ENCODE data around the gene CSTB.

The CSTB gene

GRCh38 chr21:43733060-43733459 is 43.0 kb downstream of the CSTB start:
- WGBS, result 84% methylated on average over 7 of the region's 10 CpGs
- Histone ChIP-seq H3K4me3 (ENCODE audit: low read length) (no peak overlapping the region), H3K27ac (ENCODE audit: low read depth, low read length) (no peak overlapping the region), H3K4me1 (ENCODE audit: insufficient read depth, low read length) (peaks cover 8% of the 10 kb centered on the region; the same call in 1 of the 2 replicates), H3K9ac (ENCODE audit: low read depth, low read length) (no peak overlapping the region), H3K36me3 (ENCODE audit: insufficient read depth, low read length) (no peaks in the 10 kb centered on the region), H3K27me3 (ENCODE audit: insufficient read depth, low read length) (no peaks in the 10 kb centered on the region), H3K9me3 (ENCODE audit: insufficient read depth, low read depth, low read length) (no peaks in the 10 kb centered on the region)

DNA sequence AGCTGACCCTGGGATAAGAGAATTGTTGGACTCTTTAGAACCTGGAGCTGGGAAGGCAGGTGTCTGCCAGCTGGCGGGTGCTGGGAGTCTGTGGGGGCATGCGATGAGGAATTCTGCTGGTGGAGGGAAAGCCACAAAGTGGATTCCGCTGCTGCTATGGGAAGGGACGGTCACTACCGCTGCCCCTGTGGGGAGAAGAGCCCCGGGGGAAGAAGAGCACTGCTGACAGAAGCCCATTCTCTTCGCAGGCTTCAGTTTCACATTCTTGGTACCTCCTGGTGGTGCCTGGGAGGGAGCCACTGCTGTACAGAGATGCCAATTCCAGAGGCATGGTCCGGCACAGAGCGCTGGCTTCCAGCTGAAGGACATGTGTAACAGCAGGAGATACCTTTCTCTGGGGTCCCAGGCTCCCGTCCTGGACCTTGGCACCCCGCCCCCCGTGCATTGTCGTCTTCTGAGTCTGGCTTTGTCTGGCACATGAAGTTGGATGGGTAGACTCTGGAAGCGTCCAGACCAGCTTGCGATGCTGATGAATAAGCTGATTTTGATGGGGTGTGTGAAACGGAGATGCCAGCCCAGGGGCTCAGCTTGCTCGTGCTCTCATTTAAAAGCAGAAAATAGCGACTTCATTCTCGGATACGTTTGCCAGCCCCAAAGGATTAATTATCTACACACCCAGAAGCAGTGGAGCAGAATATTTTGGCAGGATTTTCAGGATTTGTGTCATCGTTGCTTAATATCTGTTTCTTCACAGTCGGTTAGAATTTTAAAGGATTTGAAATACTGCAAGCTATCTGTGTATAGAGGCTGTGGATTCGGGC is 44.0 kb downstream of the CSTB start:
- peaks cover 8% of the 10 kb centered on the region; the same call in 1 of the 2 replicates for H3K4me1 ChIP-seq (ENCODE audit: insufficient read depth, low read length)
- no peaks in the 10 kb centered on the region for H3K36me3 ChIP-seq (ENCODE audit: insufficient read depth, low read length)
- no peaks in the 10 kb centered on the region for H3K9me3 ChIP-seq (ENCODE audit: insufficient read depth, low read depth, low read length)
- WGBS, result 89% methylated on average over 22 of the region's 23 CpGs
- H3K27me3 ChIP-seq (ENCODE audit: insufficient read depth, low read length), result no peaks in the 10 kb centered on the region
- no peak overlapping the region for H3K27ac ChIP-seq (ENCODE audit: low read depth, low read length)
- H3K4me3 ChIP-seq (ENCODE audit: low read length), result no peak overlapping the region
- H3K9ac ChIP-seq (ENCODE audit: low read depth, low read length), result no peak overlapping the region

GRCh38 chr21:43731476-43731875 is 44.6 kb downstream of the CSTB start:
- 92% methylated on average over 6 of the region's 6 CpGs for WGBS
- Histone ChIP-seq H3K9ac (ENCODE audit: low read depth, low read length) (no peak overlapping the region), H3K36me3 (ENCODE audit: insufficient read depth, low read length) (no peaks in the 10 kb centered on the region), H3K27ac (ENCODE audit: low read depth, low read length) (no peak overlapping the region), H3K4me3 (ENCODE audit: low read length) (no peak overlapping the region), H3K4me1 (ENCODE audit: insufficient read depth, low read length) (peaks cover 8% of the 10 kb centered on the region; the same call in 1 of the 2 replicates), H3K27me3 (ENCODE audit: insufficient read depth, low read length) (no peaks in the 10 kb centered on the region), H3K9me3 (ENCODE audit: insufficient read depth, low read depth, low read length) (no peaks in the 10 kb centered on the region)

- Histone ChIP-seq H3K36me3 (ENCODE audit: insufficient read depth, low read length) (peaks cover 5% of the 10 kb centered on the region; the same call in 1 of the 2 replicates), H3K27ac (ENCODE audit: low read depth, low read length) (peak overlapping the region; percentile 85), H3K4me3 (ENCODE audit: low read length) (peak overlapping the region; percentile 56), H3K27me3 (ENCODE audit: insufficient read depth, low read length) (no peaks in the 10 kb centered on the region), H3K9me3 (ENCODE audit: insufficient read depth, low read depth, low read length) (no peaks in the 10 kb centered on the region), H3K9ac (ENCODE audit: low read depth, low read length) (peak overlapping the region; percentile 72), H3K4me1 (ENCODE audit: insufficient read depth, low read length) (peaks cover 4% of the 10 kb centered on the region; the same call in 1 of the 2 replicates)
- WGBS, result 2% methylated on average over 56 of the region's 59 CpGs
Measured at GRCh38 chr21:43728467-43729390, 47.4 kb downstream of the CSTB start.

DNA sequence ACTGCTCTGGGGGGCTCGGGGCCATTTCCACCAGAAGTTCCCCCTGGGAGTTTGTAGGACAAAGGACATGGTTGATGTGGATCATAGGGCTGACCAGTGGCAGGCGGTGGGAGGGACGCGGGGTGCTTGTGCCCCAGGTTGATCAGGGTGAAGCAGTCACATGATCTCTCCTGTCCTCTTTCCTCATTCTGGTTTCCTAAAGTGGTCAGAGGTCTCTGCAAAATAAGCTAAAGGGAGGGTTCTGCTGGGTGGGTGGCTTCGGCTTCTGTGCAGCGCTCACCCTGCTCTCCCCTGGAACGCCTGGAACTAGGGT is 48.0 kb downstream of the CSTB start:
- Histone ChIP-seq H3K9ac (ENCODE audit: low read depth, low read length) (peak overlapping the region; percentile 72), H3K9me3 (ENCODE audit: insufficient read depth, low read depth, low read length) (no peaks in the 10 kb centered on the region), H3K4me3 (ENCODE audit: low read length) (peak overlapping the region; percentile 56), H3K4me1 (ENCODE audit: insufficient read depth, low read length) (peaks cover 4% of the 10 kb centered on the region; the same call in 1 of the 2 replicates), H3K36me3 (ENCODE audit: insufficient read depth, low read length) (peaks cover 10% of the 10 kb centered on the region; the same call in 1 of the 2 replicates), H3K27me3 (ENCODE audit: insufficient read depth, low read length) (no peaks in the 10 kb centered on the region), H3K27ac (ENCODE audit: low read depth, low read length) (peak overlapping the region; percentile 85)
- WGBS, result 58% methylated on average over 6 of the region's 7 CpGs

- H3K36me3 ChIP-seq (ENCODE audit: insufficient read depth, low read length), result peaks cover 10% of the 10 kb centered on the region; the same call in 1 of the 2 replicates
- H3K9me3 ChIP-seq (ENCODE audit: insufficient read depth, low read depth, low read length), result no peaks in the 10 kb centered on the region
- H3K27me3 ChIP-seq (ENCODE audit: insufficient read depth, low read length), result no peaks in the 10 kb centered on the region
- peak overlapping the region; percentile 56 for H3K4me3 ChIP-seq (ENCODE audit: low read length)
- H3K9ac ChIP-seq (ENCODE audit: low read depth, low read length), result peak overlapping the region; percentile 72
- peak overlapping the region; percentile 85 for H3K27ac ChIP-seq (ENCODE audit: low read depth, low read length)
- WGBS, result 87% methylated on average over 10 of the region's 10 CpGs
- peaks cover 4% of the 10 kb centered on the region; the same call in 1 of the 2 replicates for H3K4me1 ChIP-seq (ENCODE audit: insufficient read depth, low read length)
Measured at GRCh38 chr21:43727519-43728153, 48.5 kb downstream of the CSTB start.

DNA sequence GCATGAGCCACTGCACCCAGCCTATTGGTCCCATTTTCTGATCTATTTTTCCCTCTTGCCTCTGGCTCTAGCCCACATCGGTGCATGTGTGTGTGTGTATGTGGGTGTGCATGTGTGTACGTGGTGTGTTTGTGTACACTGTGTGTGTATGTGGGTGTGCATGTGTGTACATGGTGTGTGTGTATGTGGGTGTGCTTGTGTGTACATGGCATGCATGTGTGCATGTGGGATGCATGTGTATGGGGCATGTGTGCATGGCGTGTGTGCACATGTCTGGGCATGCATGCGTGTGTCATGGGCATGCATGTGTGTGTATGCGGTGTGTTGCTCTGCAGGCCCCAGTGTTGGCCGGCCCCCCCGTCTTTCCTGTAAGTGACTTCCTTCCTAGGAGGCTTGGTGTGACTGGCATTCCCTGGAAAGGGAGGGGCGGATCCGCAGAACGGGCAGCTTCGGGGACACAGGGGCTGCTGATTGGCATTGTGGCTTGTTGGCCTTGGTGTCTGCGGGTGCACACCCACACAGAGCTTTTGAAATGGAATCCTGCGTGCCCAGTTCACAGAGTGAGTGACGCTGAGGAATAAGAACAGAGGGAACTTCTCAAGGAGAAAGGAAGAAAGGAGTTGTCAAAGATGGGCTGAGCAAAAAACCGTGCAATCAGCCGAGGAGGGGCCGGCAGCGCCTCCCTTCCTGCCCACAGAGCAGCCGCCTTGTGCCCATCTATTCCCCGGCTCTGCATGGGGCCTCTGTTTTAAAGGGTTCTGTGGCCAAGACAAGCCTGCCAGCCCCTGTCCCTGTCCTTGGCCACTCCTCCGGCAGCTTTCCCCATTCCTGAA is 49.2 kb downstream of the CSTB start:
- Histone ChIP-seq H3K36me3 (ENCODE audit: insufficient read depth, low read length) (peaks cover 10% of the 10 kb centered on the region; the same call in 1 of the 2 replicates), H3K27me3 (ENCODE audit: insufficient read depth, low read length) (no peaks in the 10 kb centered on the region), H3K4me3 (ENCODE audit: low read length) (no peak overlapping the region), H3K9ac (ENCODE audit: low read depth, low read length) (no peak overlapping the region), H3K4me1 (ENCODE audit: insufficient read depth, low read length) (peaks cover 4% of the 10 kb centered on the region; the same call in 1 of the 2 replicates), H3K27ac (ENCODE audit: low read depth, low read length) (no peak overlapping the region), H3K9me3 (ENCODE audit: insufficient read depth, low read depth, low read length) (no peaks in the 10 kb centered on the region)
- WGBS, result 90% methylated on average over 21 of the region's 21 CpGs

Data from HUES64 (cell line).